SK-N-SH treated with all-trans-retinoic acid at 6 μM for 48 hours (cell line): ENCODE measurements around the gene YIPF6.

Experiments used
- ATAC-seq: fragments of 200-7000 bp; cut with Tn5 transposase; 3 replicates; pipeline ENCODE4 v1.9.1; 2020; ENCODE audit warnings: mild to moderate bottlenecking, moderate library complexity
- ARNTL ChIP-seq: fragments of 450-650 bp; formaldehyde crosslinking; IDR thresholded peaks from 2 replicates; pipeline ENCODE4 v1.5.0; 2020; ENCODE audit warnings: low read depth, mild to moderate bottlenecking, moderate library complexity, borderline replicate concordance
- CREB5 ChIP-seq: fragments of 250-450 bp; sonication (Bioruptor Pico); IDR thresholded peaks from 2 replicates; pipeline ENCODE4 v1.5.1; 2020; ENCODE audit warnings: low read depth, mild to moderate bottlenecking, moderate library complexity
- CSRNP3 ChIP-seq: fragments of 250-450 bp; sonication (Bioruptor Pico); IDR thresholded peaks from 2 replicates; pipeline ENCODE4 v1.5.1; 2021; ENCODE audit warnings: mild to moderate bottlenecking, moderate library complexity
- GLIS3 ChIP-seq: fragments of 250-450 bp; sonication (Bioruptor Pico); IDR thresholded peaks from 2 replicates; pipeline ENCODE4 v1.5.0; 2020; ENCODE audit warnings: mild to moderate bottlenecking, moderate library complexity
- PATZ1 ChIP-seq: fragments of 250-450 bp; sonication (Bioruptor Pico); IDR thresholded peaks from 2 replicates; pipeline ENCODE4 v1.8.0; 2020; ENCODE audit warnings: mild to moderate bottlenecking, moderate library complexity, borderline replicate concordance
- RARB ChIP-seq: fragments of 250-450 bp; sonication (Bioruptor Pico); IDR thresholded peaks from 2 replicates; pipeline ENCODE4 v1.8.0; 2021; ENCODE audit warnings: mild to moderate bottlenecking, moderate library complexity
- SNAI2 ChIP-seq: fragments of 250-450 bp; sonication (Bioruptor Pico); IDR thresholded peaks from 2 replicates; pipeline ENCODE4 v1.5.0; 2020; ENCODE audit warnings: mild to moderate bottlenecking, moderate library complexity
- TCF4 ChIP-seq: fragments of 250-450 bp; sonication (Bioruptor Pico); IDR thresholded peaks from 2 replicates; pipeline ENCODE4 v1.8.0; 2021; ENCODE audit warnings: mild to moderate bottlenecking, moderate library complexity, borderline replicate concordance
- TOX ChIP-seq: fragments of 250-450 bp; sonication (Bioruptor Pico); IDR thresholded peaks from 2 replicates; pipeline ENCODE4 v1.8.0; 2021; ENCODE audit warnings: mild to moderate bottlenecking, moderate library complexity, borderline replicate concordance
- TSHZ2 ChIP-seq: fragments of 250-450 bp; sonication (Bioruptor Pico); IDR thresholded peaks from 2 replicates; pipeline ENCODE4 v1.5.0; 2020; ENCODE audit warnings: mild to moderate bottlenecking, moderate library complexity
- ZC3H10 ChIP-seq: fragments of 250-450 bp; sonication (Bioruptor Pico); IDR thresholded peaks from 2 replicates; pipeline ENCODE4 v1.5.1; 2021; ENCODE audit warnings: mild to moderate bottlenecking, moderate library complexity
- ZFP3 ChIP-seq: fragments of 250-450 bp; sonication (Bioruptor Pico); IDR thresholded peaks from 2 replicates; pipeline ENCODE4 v1.5.0; 2020; ENCODE audit warnings: mild to moderate bottlenecking, moderate library complexity
- ZNF565 ChIP-seq: fragments of 450-650 bp; formaldehyde crosslinking; conservative IDR thresholded peaks from 2 replicates; pipeline ENCODE4 v1.5.0; 2020; ENCODE audit warnings: low read depth, mild to moderate bottlenecking, moderate library complexity
- ZNF70 ChIP-seq: fragments of 450-650 bp; formaldehyde crosslinking; IDR thresholded peaks from 2 replicates; pipeline ENCODE4 v1.5.0; 2020; ENCODE audit warnings: mild to moderate bottlenecking, moderate library complexity
- ZNF8 ChIP-seq: fragments of 450-650 bp; formaldehyde crosslinking; IDR thresholded peaks from 2 replicates; pipeline ENCODE4 v1.5.0; 2020; ENCODE audit warnings: mild to moderate bottlenecking, moderate library complexity

The YIPF6 gene

GRCh38 chrX:68568136-68568535 lies 69.3 kb downstream of the YIPF6 start:
- ATAC-seq, result no peak
- TF ChIP-seq TOX (CRISPR knock-in tag) (no peak), ZNF70 (no peak), TSHZ2 (CRISPR knock-in tag) (no peak), PATZ1 (CRISPR knock-in tag) (no peak), ZNF565 (CRISPR knock-in tag) (no peak), ZFP3 (CRISPR knock-in tag) (no peak), TCF4 (no peak), RARB (CRISPR knock-in tag) (no peak), ARNTL (CRISPR knock-in tag) (no peak), CREB5 (CRISPR knock-in tag) (no peak), SNAI2 (CRISPR knock-in tag) (no peak), CSRNP3 (CRISPR knock-in tag) (no peak), GLIS3 (CRISPR knock-in tag) (no peak), ZC3H10 (no peak)

DNA sequence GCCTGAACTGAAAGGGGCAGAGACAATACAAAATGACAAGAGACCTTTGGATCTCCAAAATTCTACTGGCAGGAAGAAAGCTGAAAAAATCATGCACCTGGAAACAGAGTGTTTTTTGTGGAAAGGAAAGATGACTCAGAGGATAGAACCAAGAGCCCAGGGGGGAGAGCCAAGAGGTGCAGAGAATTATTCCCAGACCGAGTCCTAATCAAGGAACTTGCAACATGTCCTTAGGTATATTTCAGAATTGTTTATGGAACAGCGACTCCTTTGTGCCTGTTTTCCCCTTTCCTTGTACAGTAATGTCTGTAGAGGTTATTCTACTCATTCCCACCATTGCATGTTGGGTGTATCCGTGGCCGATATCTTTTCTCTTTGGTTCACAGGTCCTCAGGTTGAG lies 71.7 kb downstream of the YIPF6 start:
- TF ChIP-seq PATZ1 (CRISPR knock-in tag) (no peak), GLIS3 (CRISPR knock-in tag) (no peak)
- no peak for ATAC-seq

GRCh38 chrX:68571292-68571609 lies 72.4 kb downstream of the YIPF6 start:
- no peak for TF ChIP-seq CREB5 (CRISPR knock-in tag)
- no peak for TF ChIP-seq CSRNP3 (CRISPR knock-in tag)
- no peak for TF ChIP-seq ZNF8 (CRISPR knock-in tag)
- no peak for TF ChIP-seq RARB (CRISPR knock-in tag)
- no peak for TF ChIP-seq ZNF565 (CRISPR knock-in tag)
- no peak; the same call in 2 of the 3 replicates for ATAC-seq
